ENCODE data around the gene ANAPC4. TPM values are rescaled to one million over a fixed set of nuclear protein-coding genes. Genes with fewer than 3 reads are reported as not detected.

ANAPC4 gene
- total and polyA plus RNA-seq, 10 donors = 25.5 to 58.9 (median 43.5) TPM

GRCh38 chr4:25377572-25378436 is 741 bp downstream of the ANAPC4 start:
- H3K36me3 ChIP-seq = peaks cover 0 to 33% (median 16%) of the 10 kb centered on the region in 6 donors
- H3K9me3 ChIP-seq = no peaks in the 10 kb centered on the region
- TF ChIP-seq POLR2A (IDR thresholded peaks at IDR 0.05) = no peak
- no peak for TF ChIP-seq POLR2AphosphoS5 (IDR thresholded peaks at IDR 0.05)
- TF ChIP-seq CTCF (IDR thresholded peaks at IDR 0.05 in 8 of 11, conservative IDR thresholded peaks at IDR 0.05 in 3 of 11) = no peak
- peaks cover 11 to 39% (median 19%) of the 10 kb centered on the region in 6 donors for H3K4me1 ChIP-seq
- H3K27ac ChIP-seq = peak overlapping the region; percentile 8 to 88 (median 80)
- DNase-seq = no peak
- WGBS, 5 donors = 20 to 31% (median 22%) methylated on average over 13 to 18 of the region's 18 CpGs
- intact Hi-C loops (cut with DNase I; ENCODE audit: low total_unique reads) = loop anchor here (10.0 kb wide), 1 partner anchor 203 kb away; no protein-coding TSS in a partner anchor
- H3K27me3 ChIP-seq (replicated peaks in 1 of 7) = no peaks in the 10 kb centered on the region
- peak overlapping the region; percentile 56 to 94 (median 86) for H3K4me3 ChIP-seq

- WGBS, 5 donors = 85 to 91% (median 89%) methylated on average over 6 of the region's 6 CpGs
- no peaks in the 10 kb centered on the region for H3K9me3 ChIP-seq
- peaks cover 0 to 38% (median 21%) of the 10 kb centered on the region in 6 donors for H3K36me3 ChIP-seq
- peak overlapping the region in 1 of 8 donors; percentile 88 for H3K27ac ChIP-seq
- peaks cover 11 to 39% (median 19%) of the 10 kb centered on the region in 6 donors for H3K4me1 ChIP-seq
- TF ChIP-seq CTCF (IDR thresholded peaks at IDR 0.05 in 8 of 11, conservative IDR thresholded peaks at IDR 0.05 in 3 of 11) (no peak), POLR2A (IDR thresholded peaks at IDR 0.05) (no peak), POLR2AphosphoS5 (IDR thresholded peaks at IDR 0.05) (no peak)
- peak overlapping the region in 7 of 8 donors; percentile 4 to 94 (median 87) for H3K4me3 ChIP-seq
- no peak for DNase-seq
- H3K27me3 ChIP-seq (replicated peaks in 1 of 7) = no peaks in the 10 kb centered on the region
- intact Hi-C loops (cut with DNase I; ENCODE audit: low total_unique reads) = loop anchor here (10.0 kb wide), 1 partner anchor 204 kb away; no protein-coding TSS in a partner anchor
Measured at GRCh38 chr4:25378437-25378743, 1.3 kb downstream of the ANAPC4 start.

GRCh38 chr4:25379591-25379990 is 2.5 kb downstream of the ANAPC4 start:
- Histone ChIP-seq H3K9me3 (no peaks in the 10 kb centered on the region), H3K27ac (no peak overlapping the region), H3K4me3 (no peak overlapping the region), H3K27me3 (replicated peaks in 1 of 7) (no peaks in the 10 kb centered on the region), H3K36me3 (peaks cover 0 to 50% (median 33%) of the 10 kb centered on the region in 6 donors), H3K4me1 (peaks cover 11 to 39% (median 19%) of the 10 kb centered on the region in 6 donors)
- intact Hi-C loops (cut with DNase I; ENCODE audit: low total_unique reads) = loop anchor here (10.0 kb wide), 1 partner anchor 205 kb away; no protein-coding TSS in a partner anchor
- 84 to 89% (median 87%) methylated on average over 2 of the region's 2 CpGs for WGBS, 5 donors
- no peak for DNase-seq
- no peak for TF ChIP-seq CTCF (IDR thresholded peaks at IDR 0.05 in 8 of 11, conservative IDR thresholded peaks at IDR 0.05 in 3 of 11)
- no peak for TF ChIP-seq POLR2AphosphoS5 (IDR thresholded peaks at IDR 0.05)
- no peak for TF ChIP-seq POLR2A (IDR thresholded peaks at IDR 0.05)

GRCh38 chr4:25383647-25384046 is 6.6 kb downstream of the ANAPC4 start:
- TF ChIP-seq POLR2A (IDR thresholded peaks at IDR 0.05) = no peak
- TF ChIP-seq POLR2AphosphoS5 (IDR thresholded peaks at IDR 0.05) = no peak
- TF ChIP-seq CTCF (IDR thresholded peaks at IDR 0.05 in 8 of 11, conservative IDR thresholded peaks at IDR 0.05 in 3 of 11) = no peak
- intact Hi-C loops (cut with DNase I; ENCODE audit: low total_unique reads) = no loop called here
- H3K36me3 ChIP-seq = peaks cover 0 to 91% (median 53%) of the 10 kb centered on the region in 6 donors
- peaks cover under 1 to 14% (median 7%) of the 10 kb centered on the region in 6 donors for H3K4me1 ChIP-seq
- no peak overlapping the region for H3K4me3 ChIP-seq
- no peak overlapping the region for H3K27ac ChIP-seq
- DNase-seq = no peak
- H3K9me3 ChIP-seq = no peaks in the 10 kb centered on the region
- 46 to 94% (median 76%) methylated on average over 2 of the region's 2 CpGs for WGBS, 5 donors
- H3K27me3 ChIP-seq (replicated peaks in 1 of 7) = no peaks in the 10 kb centered on the region

Measured in spleen (tissue), 11 donors.